Measurements from ENCODE around the gene PRRC2A. TPM values are rescaled to one million over a fixed set of nuclear protein-coding genes. Genes with fewer than 3 reads are reported as not detected.

The PRRC2A gene
- total RNA-seq, 1 donor from 2014 or later: 21.1 TPM

- TF ChIP-seq CTCF (IDR thresholded peaks at IDR 0.05; ENCODE audit: insufficient read depth, low read length, severe bottlenecking): no peak
- no peak for FAIRE-seq
- H3K27me3 ChIP-seq (ENCODE audit: control insufficient read depth, insufficient read depth, low read length): no peaks in the 10 kb centered on the region
- no peak overlapping the region for H3K4me3 ChIP-seq (ENCODE audit: low read depth, low read length)
- no peaks in the 10 kb centered on the region for H3K36me3 ChIP-seq (ENCODE audit: control insufficient read depth, insufficient read depth, low read length)
- no peak for DNase-seq (ENCODE audit: low read depth)
Measured at GRCh38 chr6:31610968-31611367, 9.5 kb upstream of the PRRC2A start.

- no peaks in the 10 kb centered on the region for H3K36me3 ChIP-seq (ENCODE audit: control insufficient read depth, insufficient read depth, low read length)
- TF ChIP-seq CTCF (IDR thresholded peaks at IDR 0.05; ENCODE audit: insufficient read depth, low read length, severe bottlenecking): no peak
- DNase-seq (ENCODE audit: low read depth) (no peak), FAIRE-seq (no peak)
- H3K27me3 ChIP-seq (ENCODE audit: control insufficient read depth, insufficient read depth, low read length): no peaks in the 10 kb centered on the region
- H3K4me3 ChIP-seq (ENCODE audit: low read depth, low read length): no peak overlapping the region
Measured at GRCh38 chr6:31614075-31614619, 6.4 kb upstream of the PRRC2A start.

GRCh38 chr6:31614684-31615578 lies 5.6 kb upstream of the PRRC2A start, which contains the start of gene AIF1:
AIF1 (plus strand) TSS chr6:31615234; CDS start chr6:31615330, 96 bp downstream.
- FAIRE-seq: no peak
- no peak for TF ChIP-seq CTCF (IDR thresholded peaks at IDR 0.05; ENCODE audit: insufficient read depth, low read length, severe bottlenecking)
- no peak within 1 kb of the TSS for H3K4me3 ChIP-seq (ENCODE audit: low read depth, low read length)

GRCh38 chr6:31615748-31616147 lies 4.8 kb upstream of the PRRC2A start:
- H3K4me3 ChIP-seq (ENCODE audit: low read depth, low read length): no peak overlapping the region
- no peaks in the 10 kb centered on the region for H3K36me3 ChIP-seq (ENCODE audit: control insufficient read depth, insufficient read depth, low read length)
- no peaks in the 10 kb centered on the region for H3K27me3 ChIP-seq (ENCODE audit: control insufficient read depth, insufficient read depth, low read length)
- no peak for FAIRE-seq
- DNase-seq (ENCODE audit: low read depth): no peak
- no peak for TF ChIP-seq CTCF (IDR thresholded peaks at IDR 0.05; ENCODE audit: insufficient read depth, low read length, severe bottlenecking)

More at GRCh38 chr6:31614684-31615578, 5.6 kb upstream of the PRRC2A start, which contains the start of gene AIF1:
- Histone ChIP-seq H3K27me3 (ENCODE audit: control insufficient read depth, insufficient read depth, low read length) (no peaks in the 10 kb centered on the region), H3K36me3 (ENCODE audit: control insufficient read depth, insufficient read depth, low read length) (no peaks in the 10 kb centered on the region)
- DNase-seq (ENCODE audit: low read depth): no peak

- DNase-seq (ENCODE audit: low read depth) (peak; percentile 65), FAIRE-seq (no peak)
- H3K27me3 ChIP-seq (ENCODE audit: control insufficient read depth, insufficient read depth, low read length): no peaks in the 10 kb centered on the region
- no peak overlapping the region for H3K4me3 ChIP-seq (ENCODE audit: low read depth, low read length)
- no peak for TF ChIP-seq CTCF (IDR thresholded peaks at IDR 0.05; ENCODE audit: insufficient read depth, low read length, severe bottlenecking)
- no peaks in the 10 kb centered on the region for H3K36me3 ChIP-seq (ENCODE audit: control insufficient read depth, insufficient read depth, low read length)
Measured at GRCh38 chr6:31617010-31617409, 3.5 kb upstream of the PRRC2A start.

Data from bronchial epithelial cell (primary cell).